Uterus (tissue), 2 donors: ENCODE data around the gene TEPSIN.

Experiments
- POLR2A ChIP-seq, 2 donors: fragments of 450-650 bp; IDR thresholded peaks; one replicate each; pipeline ENCODE4 v1.6.1; 2016; ENCODE audit warnings: antibody characterized with exemption in 2 of 2, mild to moderate bottlenecking in 1 of 2, moderate library complexity in 1 of 2
- TF ChIP-seq, protein P1 (sequence below), 4 experiments: fragments of 200-600 bp in 2 of 4; fragments of 450-650 bp in 2 of 4; sonication (generic) in 2 of 4; IDR thresholded peaks; one replicate each; pipeline ENCODE4 v1.5.1; 2016 to 2019; ENCODE audit warnings: antibody characterized with exemption in 4 of 4, mild to moderate bottlenecking in 2 of 4, moderate library complexity in 1 of 4

- TF ChIP-seq, protein P1, sequence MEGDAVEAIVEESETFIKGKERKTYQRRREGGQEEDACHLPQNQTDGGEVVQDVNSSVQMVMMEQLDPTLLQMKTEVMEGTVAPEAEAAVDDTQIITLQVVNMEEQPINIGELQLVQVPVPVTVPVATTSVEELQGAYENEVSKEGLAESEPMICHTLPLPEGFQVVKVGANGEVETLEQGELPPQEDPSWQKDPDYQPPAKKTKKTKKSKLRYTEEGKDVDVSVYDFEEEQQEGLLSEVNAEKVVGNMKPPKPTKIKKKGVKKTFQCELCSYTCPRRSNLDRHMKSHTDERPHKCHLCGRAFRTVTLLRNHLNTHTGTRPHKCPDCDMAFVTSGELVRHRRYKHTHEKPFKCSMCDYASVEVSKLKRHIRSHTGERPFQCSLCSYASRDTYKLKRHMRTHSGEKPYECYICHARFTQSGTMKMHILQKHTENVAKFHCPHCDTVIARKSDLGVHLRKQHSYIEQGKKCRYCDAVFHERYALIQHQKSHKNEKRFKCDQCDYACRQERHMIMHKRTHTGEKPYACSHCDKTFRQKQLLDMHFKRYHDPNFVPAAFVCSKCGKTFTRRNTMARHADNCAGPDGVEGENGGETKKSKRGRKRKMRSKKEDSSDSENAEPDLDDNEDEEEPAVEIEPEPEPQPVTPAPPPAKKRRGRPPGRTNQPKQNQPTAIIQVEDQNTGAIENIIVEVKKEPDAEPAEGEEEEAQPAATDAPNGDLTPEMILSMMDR (IDR thresholded peaks at IDR 0.05), result no peak
- no peak for TF ChIP-seq POLR2A (IDR thresholded peaks at IDR 0.05)
Observed at GRCh38 chr17:81237591-81238489, 1.0 kb downstream of the TEPSIN start.
